Lower leg skin (tissue), 3 donors: ENCODE measurements around the gene PPP4R2.

Experiments used
- POLR2A ChIP-seq, 2 donors: fragments of 450-650 bp; IDR thresholded peaks; one replicate each; pipeline ENCODE4 v1.6.1; 2016 to 2017; ENCODE audit warnings: antibody characterized with exemption in 2 of 2, mild to moderate bottlenecking in 1 of 2, moderate library complexity in 1 of 2
- TF ChIP-seq, protein P1 (sequence below), 3 donors: fragments of 450-650 bp; IDR thresholded peaks; one replicate each; pipeline ENCODE4 v1.5.1; 2016; ENCODE audit warnings: antibody characterized with exemption in 3 of 3, mild to moderate bottlenecking in 3 of 3, moderate library complexity in 2 of 3

DNA sequence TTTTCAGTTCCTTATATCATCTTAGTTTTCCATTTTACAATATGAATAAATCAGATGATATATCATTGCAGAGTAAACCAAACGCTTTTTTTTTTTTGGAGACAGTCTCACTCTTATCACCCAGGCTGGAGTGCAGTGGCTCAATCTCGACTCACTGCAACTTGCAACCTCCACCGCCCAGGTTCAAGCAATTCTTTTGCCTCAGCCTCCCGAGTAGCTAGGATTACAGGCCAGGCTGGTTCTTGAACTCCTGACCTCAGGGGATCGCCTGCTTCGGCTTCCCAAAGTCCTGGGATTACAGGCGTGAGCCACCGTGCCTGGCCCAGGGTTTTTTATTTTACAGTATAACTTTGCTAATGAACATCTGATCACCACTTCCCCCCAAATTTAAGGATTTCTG, 59.0 kb downstream of the PPP4R2 start:
- TF ChIP-seq, protein P1, sequence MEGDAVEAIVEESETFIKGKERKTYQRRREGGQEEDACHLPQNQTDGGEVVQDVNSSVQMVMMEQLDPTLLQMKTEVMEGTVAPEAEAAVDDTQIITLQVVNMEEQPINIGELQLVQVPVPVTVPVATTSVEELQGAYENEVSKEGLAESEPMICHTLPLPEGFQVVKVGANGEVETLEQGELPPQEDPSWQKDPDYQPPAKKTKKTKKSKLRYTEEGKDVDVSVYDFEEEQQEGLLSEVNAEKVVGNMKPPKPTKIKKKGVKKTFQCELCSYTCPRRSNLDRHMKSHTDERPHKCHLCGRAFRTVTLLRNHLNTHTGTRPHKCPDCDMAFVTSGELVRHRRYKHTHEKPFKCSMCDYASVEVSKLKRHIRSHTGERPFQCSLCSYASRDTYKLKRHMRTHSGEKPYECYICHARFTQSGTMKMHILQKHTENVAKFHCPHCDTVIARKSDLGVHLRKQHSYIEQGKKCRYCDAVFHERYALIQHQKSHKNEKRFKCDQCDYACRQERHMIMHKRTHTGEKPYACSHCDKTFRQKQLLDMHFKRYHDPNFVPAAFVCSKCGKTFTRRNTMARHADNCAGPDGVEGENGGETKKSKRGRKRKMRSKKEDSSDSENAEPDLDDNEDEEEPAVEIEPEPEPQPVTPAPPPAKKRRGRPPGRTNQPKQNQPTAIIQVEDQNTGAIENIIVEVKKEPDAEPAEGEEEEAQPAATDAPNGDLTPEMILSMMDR (IDR thresholded peaks at IDR 0.05) = no peak
- no peak for TF ChIP-seq POLR2A (IDR thresholded peaks at IDR 0.05)
